Breast epithelium (tissue), 3 donors: ENCODE measurements around the gene CACNA1B.
"Not testable (repeated sequence)": the region's sequence is repeated elsewhere in the genome, so short reads cannot be mapped to it uniquely, and the experiment has no call there.

Experiments used
- CTCF ChIP-seq, 3 donors: fragments of 450-650 bp; IDR thresholded peaks; one replicate each; pipeline ENCODE4 v1.5.1; 2016 to 2017; ENCODE audit warnings: antibody characterized with exemption in 3 of 3, mild to moderate bottlenecking in 3 of 3, moderate library complexity in 3 of 3
- POLR2AphosphoS5 ChIP-seq, 3 donors: sonication (generic); formaldehyde crosslinking; IDR thresholded peaks; one replicate each; pipeline ENCODE4 v1.6.1; 2017; ENCODE audit warnings: antibody characterized with exemption in 3 of 3

GRCh38 chr9:138126090-138126857, 248.7 kb downstream of the CACNA1B start:
- TF ChIP-seq CTCF, POLR2AphosphoS5 (IDR thresholded peaks at IDR 0.05): not testable (repeated sequence)
